ENCODE results near the gene NKX1-1.
"Not testable (repeated sequence)": the region's sequence is repeated elsewhere in the genome, so short reads cannot be mapped to it uniquely, and the experiment has no call there.

Gene NKX1-1

GRCh38 chr4:1406394-1406980 lies at the start of gene NKX1-1:
NKX1-1 (minus strand) TSS chr4:1406442; CDS start chr4:1406442, 0 bp downstream.
- no peak for DNase-seq

GRCh38 chr4:1453731-1454130 lies 47.5 kb upstream of the NKX1-1 start:
- no peak for DNase-seq

GRCh38 chr4:1452431-1453051 lies 46.3 kb upstream of the NKX1-1 start:
- no peak for DNase-seq

GRCh38 chr4:1451752-1452122 lies 45.5 kb upstream of the NKX1-1 start:
- no peak for DNase-seq

- DNase-seq = no peak
These were observed 45.0 kb upstream of the NKX1-1 start for GRCh38 chr4:1451106-1451751.

- DNase-seq = no peak
These were observed 43.8 kb upstream of the NKX1-1 start for GRCh38 chr4:1449833-1450741.

- DNase-seq = no peak
These were observed 43.2 kb upstream of the NKX1-1 start for GRCh38 chr4:1449475-1449832.

- no peak for DNase-seq
These were observed 42.6 kb upstream of the NKX1-1 start for GRCh38 chr4:1448589-1449420.

- DNase-seq = no peak
These were observed 41.7 kb upstream of the NKX1-1 start for GRCh38 chr4:1447676-1448588.

- DNase-seq = no peak
These were observed 40.5 kb upstream of the NKX1-1 start for GRCh38 chr4:1446502-1447386.

GRCh38 chr4:1445716-1446445 lies 39.6 kb upstream of the NKX1-1 start:
- DNase-seq = no peak

GRCh38 chr4:1443688-1444172 lies 37.5 kb upstream of the NKX1-1 start:
- not testable (repeated sequence) for DNase-seq

- DNase-seq = no peak
These were observed 20.8 kb upstream of the NKX1-1 start for GRCh38 chr4:1427010-1427409.

GRCh38 chr4:1421657-1422056 lies 15.4 kb upstream of the NKX1-1 start:
- no peak for DNase-seq

- DNase-seq = no peak
These were observed 13.5 kb upstream of the NKX1-1 start for GRCh38 chr4:1419708-1420107.

GRCh38 chr4:1418494-1419285 lies 12.4 kb upstream of the NKX1-1 start:
- DNase-seq = no peak

- DNase-seq = no peak
These were observed 11.5 kb upstream of the NKX1-1 start for GRCh38 chr4:1417522-1418390.

GRCh38 chr4:1416948-1417260 lies 10.7 kb upstream of the NKX1-1 start:
- no peak for DNase-seq

Data from hematopoietic multipotent progenitor cell treated with erythropoietin and hydrocortisone succinate and interleukin-3 and kit ligand, for 8 days (in vitro differentiated cells).